ENCODE results near the gene TICAM1. TPM values are rescaled to one million over a fixed set of nuclear protein-coding genes. Genes with fewer than 3 reads are reported as not detected.
"Not testable (repeated sequence)": the region's sequence is repeated elsewhere in the genome, so short reads cannot be mapped to it uniquely, and the experiment has no call there.

The TICAM1 gene
- total and polyA plus RNA-seq, 5 experiments from 2014 or later = 2.4 to 8.5 (median 7.2) TPM

DNA sequence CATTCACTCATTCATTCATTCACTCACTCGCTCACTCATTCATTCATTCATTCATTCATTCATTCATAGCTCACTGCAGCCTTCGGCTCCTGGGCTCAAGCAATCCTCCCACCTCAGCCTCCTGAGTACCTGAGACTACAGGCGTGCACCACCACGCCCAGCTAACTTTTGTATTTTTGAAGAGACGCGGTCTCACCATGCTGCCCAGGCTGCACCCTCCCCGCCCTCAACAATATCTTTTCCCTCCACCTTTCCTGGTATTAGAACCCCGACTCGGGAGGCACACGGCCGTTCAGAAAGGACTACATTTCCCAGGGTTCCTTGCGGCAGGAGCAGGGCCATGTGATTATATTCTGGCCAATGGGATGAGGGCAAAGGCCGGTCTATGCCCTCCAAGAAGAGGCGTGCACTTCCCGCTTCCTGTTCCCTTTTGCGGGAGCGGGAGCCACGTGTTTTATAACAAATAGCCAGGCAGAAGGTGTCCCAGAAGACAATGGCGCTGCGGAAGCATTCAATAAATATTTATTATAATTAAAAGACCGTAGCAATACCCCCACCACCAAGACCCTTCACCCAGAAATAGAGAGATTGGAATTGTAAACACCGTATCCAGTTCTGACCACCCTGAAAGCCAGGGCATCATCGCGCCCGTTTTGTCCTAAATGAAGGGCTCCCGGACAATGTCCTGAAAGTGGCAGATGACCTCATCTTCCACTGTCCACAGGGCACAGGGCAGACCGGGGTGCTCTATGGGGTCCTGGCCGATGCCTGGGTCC, 15.9 kb downstream of the TICAM1 start:
- peak; percentile 54 to 87 (median 69) for DNase-seq
- Mint-ChIP-seq H3K4me1 (peaks cover 10 to 28% (median 18%) of the 10 kb centered on the region in 4 donors), H3K27ac (peak overlapping the region; percentile 57 to 95 (median 85)), H3K9me3 (no peaks in the 10 kb centered on the region), H3K36me3 (peaks cover 0 to 18% (median 0%) of the 10 kb centered on the region in 3 donors), H3K27me3 (no peaks in the 10 kb centered on the region), H3K4me3 (peak overlapping the region; percentile 69 to 87 (median 80))
- ATAC-seq = peak; percentile 90 to 92
- POLR2A ChIA-PET = no interaction called here

DNA sequence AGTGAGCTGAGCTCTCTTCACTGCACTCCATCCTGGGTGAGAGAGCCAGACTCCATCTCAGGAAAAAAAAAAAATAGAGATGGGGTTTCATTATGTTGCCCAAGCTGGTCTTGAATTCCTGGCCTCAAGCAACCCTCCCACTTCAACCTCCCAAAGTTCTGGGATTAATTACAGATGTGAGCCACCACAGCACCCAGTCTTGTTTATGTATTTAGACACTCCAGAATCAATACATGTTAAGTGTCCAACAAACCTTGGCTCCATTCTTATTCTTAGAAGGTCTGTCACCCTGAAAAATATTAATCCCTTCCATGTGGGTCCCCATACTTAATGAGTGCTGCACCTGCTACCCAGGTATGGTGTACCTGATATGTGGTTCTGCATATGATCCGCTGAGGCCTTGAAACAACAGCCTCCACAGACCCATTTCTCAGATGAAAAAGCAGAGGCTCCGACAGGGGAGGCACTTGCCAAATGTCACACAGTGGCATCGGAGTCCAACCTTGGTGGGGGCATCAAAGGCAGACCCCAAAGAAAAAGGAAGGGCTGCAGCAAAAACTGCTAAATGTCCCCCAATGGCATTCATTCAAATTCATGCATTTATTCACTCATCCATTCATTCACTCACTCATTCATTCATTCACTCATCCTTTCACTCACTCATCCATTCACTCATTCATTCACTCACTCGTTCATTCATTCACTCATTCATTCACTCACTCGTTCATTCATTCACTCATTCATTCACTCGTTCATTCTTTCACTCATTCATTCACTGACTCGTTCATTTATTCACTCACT, 16.7 kb downstream of the TICAM1 start:
- DNase-seq (no peak), ATAC-seq (no peak)
- Mint-ChIP-seq H3K27ac (peak overlapping the region in 7 of 10 donors; percentile 57 to 95 (median 84)), H3K36me3 (peaks cover 0 to 15% (median 0%) of the 10 kb centered on the region in 3 donors), H3K9me3 (no peaks in the 10 kb centered on the region), H3K4me1 (peaks cover 10 to 28% (median 19%) of the 10 kb centered on the region in 4 donors), H3K27me3 (no peaks in the 10 kb centered on the region), H3K4me3 (peak overlapping the region in 8 of 10 donors; percentile 69 to 84 (median 79))
- POLR2A ChIA-PET = interaction anchor here (0.6 kb wide), 1 partner anchor 168 kb away, joined by 3 read pairs; no protein-coding TSS in a partner anchor

DNA sequence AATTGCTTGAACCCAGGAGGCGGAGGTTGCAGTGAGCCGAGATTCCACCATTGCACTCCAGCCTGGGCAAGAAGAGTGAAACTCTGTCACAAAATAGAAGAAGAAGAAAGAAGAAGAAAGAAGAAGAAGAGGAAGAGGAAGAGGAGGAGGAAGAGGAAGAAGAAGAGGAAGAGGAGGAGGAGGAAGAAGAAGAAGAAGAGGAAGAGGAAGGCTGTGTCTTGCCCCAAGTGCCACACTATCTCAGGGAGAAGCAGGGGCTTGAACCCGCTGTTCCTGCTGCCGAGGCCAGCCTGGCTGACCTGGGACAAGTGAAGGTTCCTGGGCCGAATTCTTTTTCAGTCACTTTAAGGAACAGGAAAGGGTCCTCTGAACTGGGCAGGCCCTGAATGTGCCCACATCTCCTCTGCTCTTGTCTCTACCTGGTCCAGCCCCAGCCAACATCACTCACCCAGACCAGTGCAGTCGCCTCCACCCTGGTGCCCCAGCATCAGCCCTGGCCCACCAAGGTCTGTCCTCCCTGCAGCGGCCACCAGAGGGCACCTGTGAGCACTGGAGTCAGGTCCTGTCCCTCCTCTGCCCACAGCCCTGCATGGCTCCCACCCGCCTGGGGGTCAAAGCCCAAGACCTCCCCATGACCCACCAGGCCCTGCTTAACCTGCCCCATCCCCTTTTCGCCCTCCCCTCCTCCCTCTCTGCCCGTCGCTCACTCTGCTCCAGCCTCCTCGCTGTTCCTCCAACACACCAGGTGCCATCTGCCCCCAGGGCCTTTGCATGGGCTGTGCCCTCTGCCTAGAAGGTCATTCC, 20.0 kb downstream of the TICAM1 start:
- DNase-seq = peak; percentile 71 to 93 (median 84)
- H3K4me3 Mint-ChIP-seq = no peak overlapping the region

DNA sequence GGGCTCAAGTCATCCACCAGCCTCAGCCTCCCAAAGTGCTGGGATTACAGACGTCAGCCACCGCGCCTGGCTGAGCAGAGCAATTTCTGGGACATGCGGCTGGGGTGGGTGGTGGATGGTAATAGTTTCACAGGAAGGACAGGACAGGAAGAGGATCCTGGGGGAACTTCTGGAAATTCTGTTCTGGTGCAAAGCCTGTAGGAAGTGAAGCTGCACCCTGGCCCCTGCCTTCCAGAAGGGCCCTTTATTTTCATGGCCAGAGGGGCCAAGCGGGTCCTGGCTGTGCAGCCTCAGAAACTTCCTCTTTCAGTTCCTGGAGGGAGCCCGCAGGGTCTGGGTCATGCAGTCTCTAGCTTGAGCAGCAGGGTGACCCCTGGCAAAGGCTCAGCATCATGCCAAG, 24.3 kb downstream of the TICAM1 start:
- Mint-ChIP-seq H3K9me3 (no peaks in the 10 kb centered on the region), H3K36me3 (no peaks in the 10 kb centered on the region), H3K4me1 (peaks cover 7 to 18% (median 14%) of the 10 kb centered on the region in 4 donors), H3K27me3 (no peaks in the 10 kb centered on the region), H3K27ac (no peak overlapping the region), H3K4me3 (no peak overlapping the region)
- ATAC-seq = no peak
- POLR2A ChIA-PET = no interaction called here
- DNase-seq = no peak

More for the DNA sequence above, 20.0 kb downstream of the TICAM1 start:
- Mint-ChIP-seq H3K27ac (peak overlapping the region in 3 of 10 donors; percentile 50 to 66 (median 57)), H3K36me3 (peaks cover 0 to under 1% (median 0%) of the 10 kb centered on the region in 3 donors), H3K9me3 (no peaks in the 10 kb centered on the region), H3K27me3 (no peaks in the 10 kb centered on the region), H3K4me1 (peaks cover 13 to 36% (median 22%) of the 10 kb centered on the region in 4 donors)
- peak; percentile 74 to 75 for ATAC-seq
- POLR2A ChIA-PET = no interaction called here

DNA sequence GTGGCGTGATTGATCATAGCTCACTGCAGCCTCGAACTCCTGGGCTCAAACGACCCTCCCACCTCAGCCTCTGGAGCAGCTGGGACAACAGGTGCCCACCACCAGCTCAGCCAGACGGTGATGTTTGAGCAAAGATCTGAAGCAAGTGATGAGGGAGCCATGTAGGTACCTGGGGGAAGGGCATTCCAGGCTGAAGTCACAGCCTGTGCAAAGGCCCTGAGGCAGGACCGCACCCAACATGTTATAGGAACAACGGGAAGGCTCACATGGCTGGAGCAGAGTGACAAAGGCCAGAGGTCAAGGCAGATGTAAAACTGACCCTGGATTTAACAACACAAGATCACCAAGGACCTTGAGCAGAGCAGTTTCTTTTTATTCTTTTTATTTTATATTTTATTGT, 25.1 kb downstream of the TICAM1 start:
- Mint-ChIP-seq H3K9me3 (no peaks in the 10 kb centered on the region), H3K27me3 (no peaks in the 10 kb centered on the region), H3K36me3 (no peaks in the 10 kb centered on the region), H3K4me3 (no peak overlapping the region), H3K4me1 (peaks cover 5 to 14% (median 10%) of the 10 kb centered on the region in 4 donors), H3K27ac (peak overlapping the region in 1 of 10 donors; percentile 14)
- no peak for DNase-seq
- POLR2A ChIA-PET = no interaction called here
- ATAC-seq = no peak

DNA sequence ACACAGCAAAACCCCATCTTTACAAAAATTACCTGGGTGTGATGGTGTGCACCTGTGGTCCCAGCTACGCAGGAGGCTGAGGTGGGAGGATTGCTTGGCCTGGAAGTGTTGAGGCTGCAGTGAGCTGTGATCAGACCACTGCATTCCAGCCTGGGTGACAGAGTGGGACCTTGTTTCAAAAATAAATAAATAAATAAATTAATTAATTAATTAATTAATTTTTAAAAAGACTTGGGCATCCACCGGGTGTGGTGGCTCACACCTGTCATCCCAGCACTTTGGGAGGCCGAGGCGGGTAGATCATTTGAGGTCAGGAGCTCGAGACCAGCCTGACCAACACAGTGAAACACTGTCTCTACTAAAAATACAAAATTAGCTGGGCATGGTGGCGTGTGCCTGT, 26.4 kb downstream of the TICAM1 start:
- POLR2A ChIA-PET = interaction anchor here (2.1 kb wide), 1 partner anchor 14 kb away, joined by 5 read pairs; the partner anchor contains the start of gene FEM1A
- ATAC-seq = not testable (repeated sequence)

DNA sequence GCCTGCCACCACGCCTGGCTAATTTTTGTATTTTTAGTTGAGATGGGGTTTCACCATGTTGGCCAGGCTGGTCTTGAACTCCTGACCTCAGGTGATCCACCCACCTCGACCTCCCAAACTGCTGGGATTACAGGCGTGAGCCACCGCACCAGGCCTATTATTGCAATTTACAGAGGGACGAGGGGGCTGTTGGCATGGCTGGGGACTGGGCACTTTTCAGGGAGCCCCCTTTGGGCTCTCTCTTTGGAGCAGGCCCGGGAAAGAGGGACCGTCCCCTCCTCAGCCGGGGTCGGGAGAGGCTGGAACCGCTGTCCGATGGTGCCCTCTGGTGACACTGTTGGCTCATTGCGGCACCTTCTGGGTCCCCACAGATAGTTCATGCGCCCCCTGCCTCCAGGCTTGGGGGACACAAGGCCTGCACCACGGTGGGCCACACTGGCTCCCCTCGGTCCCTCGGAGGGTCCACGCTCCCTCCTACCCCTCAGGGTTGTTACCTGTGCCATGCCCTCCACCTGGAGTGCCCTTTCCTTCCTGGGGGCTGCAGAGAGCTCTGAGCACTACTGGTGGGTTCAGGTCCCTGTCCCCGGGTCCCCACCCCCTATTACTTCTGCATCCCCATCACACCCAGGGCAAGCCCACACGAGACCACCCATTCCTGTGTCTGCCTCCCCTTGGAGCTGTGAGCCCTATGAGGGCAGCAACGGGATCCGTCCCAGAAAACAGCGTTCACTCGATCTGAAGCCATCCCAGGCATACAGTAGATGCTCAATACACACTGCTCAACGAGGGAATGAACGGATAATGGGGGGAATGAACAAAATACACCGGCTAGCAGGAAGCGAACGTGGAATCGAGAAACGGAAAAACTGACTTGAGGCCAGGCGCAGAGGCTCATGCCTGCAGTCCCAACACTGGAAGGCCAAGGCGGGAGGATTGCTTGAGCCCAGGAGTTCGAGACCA, 27.5 kb downstream of the TICAM1 start:
- Mint-ChIP-seq H3K4me1 (peaks cover 0 to 8% (median 5%) of the 10 kb centered on the region in 4 donors), H3K4me3 (peak overlapping the region in 2 of 10 donors; percentile 10 to 50), H3K27me3 (no peaks in the 10 kb centered on the region), H3K9me3 (no peaks in the 10 kb centered on the region), H3K27ac (no peak overlapping the region), H3K36me3 (peaks cover 0 to 2% (median 0%) of the 10 kb centered on the region in 3 donors)
- DNase-seq = peak; percentile 56 to 81 (median 64)
- ATAC-seq = peak; percentile 97 to 98
- POLR2A ChIA-PET = interaction anchor here (2.1 kb wide), 1 partner anchor 13 kb away, joined by 5 read pairs; the partner anchor contains the start of gene FEM1A

More for the DNA sequence above, 26.4 kb downstream of the TICAM1 start:
- not testable (repeated sequence) for H3K36me3 Mint-ChIP-seq, H3K9me3 Mint-ChIP-seq, H3K27ac Mint-ChIP-seq, H3K4me3 Mint-ChIP-seq, DNase-seq, H3K27me3 Mint-ChIP-seq
- H3K4me1 Mint-ChIP-seq = peaks cover 5 to 12% (median 8%) of the 10 kb centered on the region in 4 donors

DNA sequence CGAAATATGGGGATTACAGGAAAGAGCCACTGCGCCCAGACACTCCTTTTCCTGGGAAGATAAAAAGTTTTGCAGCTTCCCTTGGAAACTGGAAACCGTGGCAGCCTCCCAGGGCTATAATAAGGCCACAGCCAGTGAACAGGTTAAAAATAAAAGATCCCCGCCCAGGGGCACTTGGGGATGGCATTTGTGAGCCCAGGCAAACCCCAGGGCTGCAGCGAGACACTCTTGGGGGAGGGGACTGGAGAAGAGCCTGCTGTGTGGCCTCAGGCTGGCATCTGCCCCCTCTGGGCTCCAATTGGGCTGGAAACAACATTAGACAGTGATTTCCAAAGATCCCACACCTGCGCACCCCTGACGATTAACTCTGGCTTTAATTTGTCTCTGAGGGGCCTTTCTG, 28.8 kb downstream of the TICAM1 start:
- Mint-ChIP-seq H3K27ac (no peak overlapping the region), H3K4me3 (no peak overlapping the region), H3K4me1 (peaks cover 0 to 10% (median 4%) of the 10 kb centered on the region in 4 donors), H3K9me3 (no peaks in the 10 kb centered on the region), H3K36me3 (peaks cover 0 to 11% (median 2%) of the 10 kb centered on the region in 3 donors), H3K27me3 (no peaks in the 10 kb centered on the region)
- ATAC-seq = no peak
- no peak for DNase-seq
- POLR2A ChIA-PET = no interaction called here

- Mint-ChIP-seq H3K9me3 (no peaks in the 10 kb centered on the region), H3K36me3 (peaks cover 0 to 25% (median 8%) of the 10 kb centered on the region in 3 donors), H3K27ac (no peak overlapping the region), H3K4me3 (no peak overlapping the region), H3K4me1 (peaks cover 6 to 18% (median 9%) of the 10 kb centered on the region in 4 donors), H3K27me3 (no peaks in the 10 kb centered on the region)
- POLR2A ChIA-PET = interaction anchor here (1.5 kb wide), 1 partner anchor 10 kb away, joined by 4 read pairs; the partner anchor contains the start of gene FEM1A
- DNase-seq = no peak
- ATAC-seq = no peak
Observed at GRCh38 chr19:4801085-4801619, 30.4 kb downstream of the TICAM1 start.

DNA sequence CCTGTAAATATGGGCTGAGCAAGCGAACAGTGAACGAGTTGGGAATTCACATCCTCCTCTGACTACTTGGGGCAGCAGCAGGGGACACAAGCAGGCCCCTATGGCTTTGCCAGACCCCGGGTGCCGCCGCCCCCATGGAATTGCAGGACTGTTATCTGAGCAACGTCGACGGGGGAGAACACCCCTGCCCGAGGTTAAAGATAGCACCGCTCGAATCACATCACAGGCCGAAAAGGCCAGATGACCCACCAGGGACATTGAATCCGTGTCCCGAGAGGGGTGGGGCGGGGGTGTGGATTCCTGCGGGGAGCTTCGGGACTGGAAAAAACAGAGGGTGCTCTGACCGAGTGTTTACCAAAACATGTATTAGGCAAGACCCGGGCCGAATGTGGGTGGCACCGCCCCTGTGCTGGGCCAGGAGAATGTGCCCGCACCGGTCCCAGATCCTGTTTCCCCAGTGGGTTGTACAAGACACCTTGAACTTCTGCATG, 30.9 kb downstream of the TICAM1 start:
- Mint-ChIP-seq H3K9me3 (no peaks in the 10 kb centered on the region), H3K36me3 (peaks cover 0 to 30% (median 8%) of the 10 kb centered on the region in 3 donors), H3K27ac (no peak overlapping the region), H3K4me3 (no peak overlapping the region), H3K4me1 (peaks cover 6 to 22% (median 10%) of the 10 kb centered on the region in 4 donors), H3K27me3 (no peaks in the 10 kb centered on the region)
- no peak for ATAC-seq
- DNase-seq = no peak
- POLR2A ChIA-PET = interaction anchor here (1.5 kb wide), 1 partner anchor 9 kb away, joined by 4 read pairs; the partner anchor contains the start of gene FEM1A

GRCh38 chr19:4795400-4795799, 36.1 kb downstream of the TICAM1 start:
- Mint-ChIP-seq H3K27ac (peak overlapping the region in 4 of 10 donors; percentile 11 to 71 (median 40)), H3K9me3 (no peaks in the 10 kb centered on the region), H3K4me3 (peak overlapping the region in 5 of 10 donors; percentile 39 to 65 (median 45)), H3K36me3 (peaks cover 0 to 55% (median 13%) of the 10 kb centered on the region in 3 donors), H3K4me1 (peaks cover 12 to 49% (median 38%) of the 10 kb centered on the region in 4 donors), H3K27me3 (no peaks in the 10 kb centered on the region)
- ATAC-seq (no peak), DNase-seq (no peak)
- POLR2A ChIA-PET = no interaction called here

Data from naive thymus-derived CD8-positive, alpha-beta T cell (primary cell).